SK-N-SH (cell line): ENCODE data around the gene HAUS2. TPM values are rescaled to one million over a fixed set of nuclear protein-coding genes. Genes with fewer than 3 reads are reported as not detected.
"Not testable (repeated sequence)": the region's sequence is repeated elsewhere in the genome, so short reads cannot be mapped to it uniquely, and the experiment has no call there.

ENCODE experiments used
- CTCF ChIA-PET: fragments of 300-600, 350-600 bp; formaldehyde crosslinking; extraction: SDS; loops from one replicate; lab custom pipeline; 2021; lab: Yijun Ruan, JAX
- POLR2A ChIA-PET: fragments of 350-600 bp; sonication (Branson Sonifier 250); formaldehyde crosslinking; extraction: SDS; loops from one replicate; lab custom pipeline; 2020; ENCODE audit warnings: antibody characterized with exemption, inconsistent platforms; lab: Yijun Ruan, JAX
- DNase-seq: peaks from one replicate; pipeline ENCODE4 v3.0.0; 2012
- H2AFZ ChIP-seq: fragments of 200-600 bp; sonication (generic); 2 replicates; pipeline ENCODE4 v1.8.1; 2016; ENCODE audit warnings: antibody characterized with exemption, mild to moderate bottlenecking, low read depth
- H3F3A ChIP-seq: fragments of 200-600 bp; sonication (generic); replicated peaks from 2 replicates; pipeline ENCODE3; 2016; ENCODE audit warnings: antibody characterized with exemption, mild to moderate bottlenecking; ENCODE audit not compliant: insufficient read depth
- H3K27ac ChIP-seq, 2 experiments: fragments of 200-500 bp in 1 of 2; fragments of 200-600 bp in 1 of 2; sonication (Bioruptor generic) in 1 of 2; sonication (generic), shearing (Covaris generic) in 1 of 2; 2 replicates each; pipeline versions ENCODE4 v1.5.1 to v1.6.1; 2014 to 2016; ENCODE audit warnings: low read depth in 2 of 2, inconsistent platforms in 1 of 2, low read length in 1 of 2, mild to moderate bottlenecking in 1 of 2, mixed read lengths in 1 of 2
- H3K27me3 ChIP-seq: fragments of 200-600 bp; sonication (generic), shearing (Covaris generic); 2 replicates; pipeline ENCODE4 v1.6.1; 2016; ENCODE audit warnings: mixed run types; ENCODE audit not compliant: insufficient read depth
- H3K36me3 ChIP-seq, 2 experiments: fragments of 200-500 bp in 1 of 2; fragments of 200-600 bp in 1 of 2; sonication (Bioruptor generic) in 1 of 2; sonication (generic) in 1 of 2; replicated peaks in 1 of 2; 2 replicates each; pipeline versions ENCODE3 to v1.5.1; 2014 to 2016; ENCODE audit warnings: low read length in 1 of 2, mild to moderate bottlenecking in 1 of 2; ENCODE audit not compliant: insufficient read depth in 2 of 2, control insufficient read depth in 1 of 2
- H3K4me1 ChIP-seq, 2 experiments: fragments of 200-500 bp in 1 of 2; fragments of 200-600 bp in 1 of 2; sonication (Bioruptor generic) in 1 of 2; sonication (generic), shearing (Covaris generic) in 1 of 2; 2 replicates each; pipeline versions ENCODE4 v1.5.1 to v1.6.1; 2014 to 2016; ENCODE audit warnings: low read depth in 1 of 2, low read length in 1 of 2, mixed run types in 1 of 2; ENCODE audit not compliant: insufficient read depth in 2 of 2, control insufficient read depth in 1 of 2
- H3K4me2 ChIP-seq: fragments of 200-600 bp; sonication (generic), shearing (Covaris generic); 2 replicates; pipeline ENCODE4 v1.6.1; 2017; ENCODE audit warnings: mixed run types
- H3K4me3 ChIP-seq, 2 experiments: fragments of 200-500 bp in 1 of 2; fragments of 200-600 bp in 1 of 2; sonication (Bioruptor generic) in 1 of 2; sonication (generic), shearing (Covaris generic) in 1 of 2; 2 replicates each; pipeline versions ENCODE4 v1.5.1 to v1.8.1; 2014 to 2016; ENCODE audit warnings: low read depth in 2 of 2, inconsistent platforms in 1 of 2, low read length in 1 of 2, mild to moderate bottlenecking in 1 of 2, mixed read lengths in 1 of 2, moderate library complexity in 1 of 2
- H3K79me2 ChIP-seq: fragments of 200-600 bp; sonication (generic); 2 replicates; pipeline ENCODE4 v1.8.1; 2017; ENCODE audit warnings: mild to moderate bottlenecking; ENCODE audit not compliant: insufficient read depth
- H3K9ac ChIP-seq: fragments of 200-600 bp; sonication (generic); 2 replicates; pipeline ENCODE4 v1.6.1; 2017; ENCODE audit warnings: mixed run types
- H3K9me2 ChIP-seq: fragments of 200-600 bp; sonication (generic); 2 replicates; pipeline ENCODE4 v1.6.1; 2017; ENCODE audit warnings: mixed run types
- H3K9me3 ChIP-seq: fragments of 200-600 bp; sonication (generic); 2 replicates; pipeline ENCODE4 v1.6.1; 2017; ENCODE audit warnings: mixed run types, mild to moderate bottlenecking, moderate library complexity
- H4K20me1 ChIP-seq: fragments of 200-600 bp; sonication (generic); 2 replicates; pipeline ENCODE4 v1.6.1; 2017; ENCODE audit warnings: mild to moderate bottlenecking, mixed run types; ENCODE audit not compliant: insufficient read depth
- EZH2phosphoT487 ChIP-seq: fragments of 200-600 bp; sonication (generic); IDR thresholded peaks from 2 replicates; pipeline ENCODE4 v1.6.1; 2017; ENCODE audit warnings: low read depth, mixed run types, mild to moderate bottlenecking, antibody characterized with exemption, moderate library complexity, borderline replicate concordance
- JUND ChIP-seq: IDR thresholded peaks from 2 replicates; pipeline ENCODE4 v1.4.0; 2012
- MEF2A ChIP-seq: IDR thresholded peaks from 2 replicates; pipeline ENCODE4 v1.4.0; 2012; ENCODE audit warnings: low read depth, borderline replicate concordance
- POLR2AphosphoS5 ChIP-seq: IDR thresholded peaks from 2 replicates; pipeline ENCODE4 v1.6.1; 2012; ENCODE audit warnings: low read depth, low read length
- RFX5 ChIP-seq: IDR thresholded peaks from 2 replicates; pipeline ENCODE4 v1.6.1; 2012; ENCODE audit warnings: mild to moderate bottlenecking, improper control_type of control experiment, low read length
- RXRA ChIP-seq: IDR thresholded peaks from 2 replicates; pipeline ENCODE4 v1.4.0; 2012; ENCODE audit warnings: low read depth, mild to moderate bottlenecking, borderline replicate concordance
- SMC3 ChIP-seq: IDR thresholded peaks from 2 replicates; pipeline ENCODE4 v1.6.1; 2012; ENCODE audit warnings: low read depth, low read length, improper control_type of control experiment
- TAF1 ChIP-seq: IDR thresholded peaks from 2 replicates; pipeline ENCODE4 v1.6.1; 2012; ENCODE audit warnings: low read depth, mild to moderate bottlenecking, low read length, moderate library complexity, borderline replicate concordance
- TEAD4 ChIP-seq: IDR thresholded peaks from 2 replicates; pipeline ENCODE4 v1.4.0; 2012; ENCODE audit warnings: mild to moderate bottlenecking, borderline replicate concordance; ENCODE audit not compliant: insufficient read depth
- USF1 ChIP-seq: IDR thresholded peaks from 2 replicates; pipeline ENCODE4 v1.4.0; 2012; ENCODE audit warnings: low read depth, borderline replicate concordance
- YY1 ChIP-seq: IDR thresholded peaks from 2 replicates; pipeline ENCODE4 v1.4.0; 2012; ENCODE audit warnings: low read depth, mild to moderate bottlenecking
- WGBS: methylation state at CpG from one replicate; pipeline ENCODE4 v1.1.6; 2017; ENCODE audit warnings: low lambda C conversion rate; 5-methylcytosine and 5-hydroxymethylcytosine counted together
- polyA plus RNA-seq, 3 experiments: library from polyadenylated mRNA; depleted of rRNA; stranded (reverse); fragments of >200 nt; gene quantifications; 2 replicates each; pipeline ENCODE4 v1.2.3, GENCODE V29; 2012
- TF ChIP-seq, protein P1 (sequence below): fragments of 150-350 bp; IDR thresholded peaks from 2 replicates; pipeline ENCODE4 v1.6.1; 2017; ENCODE audit warnings: antibody characterized with exemption, low read length, low read depth, borderline replicate concordance

Gene HAUS2
- polyA plus RNA-seq, 1 of the 3 experiments (the other 2 are of a cell fraction) = 9.4 TPM

DNA sequence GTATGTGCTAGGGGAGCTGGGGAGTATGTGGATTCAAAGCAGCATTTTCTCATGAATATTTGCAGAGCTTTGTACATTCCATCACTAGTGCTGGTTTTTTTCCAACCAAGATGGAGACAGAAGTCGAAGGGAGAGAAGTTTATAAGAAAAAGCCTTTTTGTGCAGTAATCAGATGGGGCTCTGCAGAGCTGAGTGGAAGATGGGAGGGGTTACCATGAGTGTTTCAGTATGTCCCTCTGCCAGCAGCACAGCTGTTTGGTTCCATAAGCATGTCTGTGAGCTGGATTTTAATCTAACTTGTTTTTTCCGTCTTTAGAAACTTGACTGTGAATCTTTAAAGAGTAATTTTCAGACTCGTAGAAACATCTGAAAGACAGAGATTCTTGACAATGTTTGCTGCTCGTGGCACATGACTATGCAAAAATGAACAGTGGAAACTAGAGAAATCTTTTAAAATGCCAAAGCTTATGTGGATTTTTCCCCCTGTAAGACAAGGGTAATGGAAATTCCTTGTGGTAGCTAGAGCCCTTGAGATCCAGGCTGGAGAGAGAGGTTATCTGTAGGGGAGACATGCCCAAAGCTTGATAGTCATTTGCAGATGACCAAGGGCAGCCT is 47.1 kb downstream of the HAUS2 start:
- Histone ChIP-seq H3K4me3 (no peak overlapping the region), H3K79me2 (no peaks in the 10 kb centered on the region), H3K36me3 (no peaks in the 10 kb centered on the region), H3K4me2 (no peak overlapping the region), H3F3A (peaks cover 4% of the 10 kb centered on the region), H3K27me3 (no peaks in the 10 kb centered on the region), H3K27ac (no peak overlapping the region), H3K9ac (no peak overlapping the region), H2AFZ (no peak overlapping the region), H3K4me1 (peaks cover 0 to 4% of the 10 kb centered on the region in 2 experiments; a peak in 1 of 4 replicates), H4K20me1 (no peaks in the 10 kb centered on the region), H3K9me3 (no peaks in the 10 kb centered on the region), H3K9me2 (no peaks in the 10 kb centered on the region)
- POLR2A ChIA-PET = interaction anchor here (0.5 kb wide), 1 partner anchor 19 kb away, joined by 3 read pairs; no protein-coding TSS in a partner anchor
- CTCF ChIA-PET = no interaction called here
- DNase-seq = no peak
- 91% methylated on average over 4 of the region's 4 CpGs for WGBS
- TF ChIP-seq USF1 = no peak

DNA sequence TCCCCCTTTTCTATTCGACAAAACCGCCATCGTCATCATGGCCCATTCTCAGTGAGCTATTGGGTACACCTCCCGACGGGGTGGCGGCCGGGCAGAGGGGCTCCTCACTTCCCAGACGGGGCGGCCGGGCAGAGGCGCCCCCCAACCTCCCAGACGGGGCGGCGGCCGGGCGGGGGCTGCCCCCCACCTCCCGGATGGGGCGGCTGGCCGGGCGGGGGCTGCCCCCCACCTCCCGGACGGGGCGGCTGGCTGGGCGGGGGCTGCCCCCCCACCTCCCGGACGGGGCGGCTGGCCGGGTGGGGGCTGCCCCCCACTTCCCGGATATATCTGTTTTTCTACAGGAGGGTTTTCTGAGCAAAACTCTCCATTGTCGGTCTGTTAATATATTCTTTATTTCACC is 52.7 kb downstream of the HAUS2 start:
- H3K27ac ChIP-seq, H3K4me3 ChIP-seq, DNase-seq, H3K9ac ChIP-seq, H3K4me1 ChIP-seq, H4K20me1 ChIP-seq, H3K36me3 ChIP-seq, H3K79me2 ChIP-seq, POLR2A ChIA-PET, CTCF ChIA-PET, H3F3A ChIP-seq, H3K4me2 ChIP-seq, H2AFZ ChIP-seq, H3K9me3 ChIP-seq, H3K27me3 ChIP-seq, H3K9me2 ChIP-seq: not testable (repeated sequence)
- WGBS = 96% methylated on average over 17 of the region's 30 CpGs

- H3K9ac ChIP-seq = no peak overlapping the region
- TF ChIP-seq, protein P1, sequence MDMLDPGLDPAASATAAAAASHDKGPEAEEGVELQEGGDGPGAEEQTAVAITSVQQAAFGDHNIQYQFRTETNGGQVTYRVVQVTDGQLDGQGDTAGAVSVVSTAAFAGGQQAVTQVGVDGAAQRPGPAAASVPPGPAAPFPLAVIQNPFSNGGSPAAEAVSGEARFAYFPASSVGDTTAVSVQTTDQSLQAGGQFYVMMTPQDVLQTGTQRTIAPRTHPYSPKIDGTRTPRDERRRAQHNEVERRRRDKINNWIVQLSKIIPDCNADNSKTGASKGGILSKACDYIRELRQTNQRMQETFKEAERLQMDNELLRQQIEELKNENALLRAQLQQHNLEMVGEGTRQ = no peak
- TF ChIP-seq TEAD4 (no peak), YY1 (no peak), JUND (no peak), RXRA (no peak), EZH2phosphoT487 (no peak), TAF1 (no peak), POLR2AphosphoS5 (no peak), RFX5 (no peak), USF1 (no peak), SMC3 (no peak), MEF2A (no peak)
- H3K27ac ChIP-seq = no peak overlapping the region
- H3K4me1 ChIP-seq = peaks cover 0 to 3% of the 10 kb centered on the region in 2 experiments; a peak in 2 of 4 replicates
- no peak overlapping the region for H3K4me2 ChIP-seq
- H3K9me2 ChIP-seq = no peaks in the 10 kb centered on the region
- 90% methylated on average over 3 of the region's 3 CpGs for WGBS
- H3K4me3 ChIP-seq = no peak overlapping the region
- no peak overlapping the region for H2AFZ ChIP-seq
- DNase-seq = no peak
- peaks cover 0 to 4% of the 10 kb centered on the region in 2 experiments for H3K36me3 ChIP-seq
- no peaks in the 10 kb centered on the region for H3F3A ChIP-seq
- no peaks in the 10 kb centered on the region for H3K27me3 ChIP-seq
- H3K79me2 ChIP-seq = no peaks in the 10 kb centered on the region; the same call in 1 of the 2 replicates
- H3K9me3 ChIP-seq = no peaks in the 10 kb centered on the region
- H4K20me1 ChIP-seq = no peaks in the 10 kb centered on the region
- CTCF ChIA-PET = no interaction called here
- POLR2A ChIA-PET = no interaction called here
Observed at GRCh38 chr15:42602501-42602900, 53.9 kb downstream of the HAUS2 start.
